H1 (cell line): ENCODE results near the gene CSGALNACT2. TPM values are rescaled to one million over a fixed set of nuclear protein-coding genes. Genes with fewer than 3 reads are reported as not detected.

Source experiments
- CTCF ChIA-PET: fragments of 300-600 bp; sonication (Branson Sonifier 250); formaldehyde crosslinking; loops from one replicate; lab custom pipeline; 2021; ENCODE audit not compliant: partially characterized antibody; lab: Charles Lee
- POLR2A ChIA-PET: fragments of 300-600 bp; sonication (Branson Sonifier 250); formaldehyde crosslinking; loops from one replicate; lab custom pipeline; 2021; ENCODE audit warnings: inconsistent platforms; ENCODE audit not compliant: partially characterized antibody; lab: Charles Lee
- DNase-seq, 2 experiments: peaks; one replicate each; pipeline versions ENCODE4 v3.0.0 to v3.0.0-alpha.2; 2010 to 2022; ENCODE audit warnings: low spot score in 2 of 2, low read depth in 1 of 2, mixed read lengths in 1 of 2
- FAIRE-seq: peaks from 2 replicates; lab custom pipeline; 2011; peaks lifted over from hg19 to GRCh38; lab: Jason Lieb, UNC
- H2AFZ ChIP-seq: 2 replicates; pipeline ENCODE4 v1.8.1; 2012; ENCODE audit warnings: low read length, inconsistent platforms
- H2AK5ac ChIP-seq: 2 replicates; pipeline ENCODE4 v1.6.1; 2013; ENCODE audit warnings: low read depth, low read length
- H2BK120ac ChIP-seq: replicated peaks from 2 replicates; pipeline ENCODE3; 2013; ENCODE audit warnings: low read depth, low read length, inconsistent platforms
- H2BK12ac ChIP-seq: 2 replicates; pipeline ENCODE4 v1.6.1; 2013; ENCODE audit warnings: low read depth, low read length
- H2BK15ac ChIP-seq: 2 replicates; pipeline ENCODE4 v1.6.1; 2013; ENCODE audit warnings: low read length
- H2BK20ac ChIP-seq: 2 replicates; pipeline ENCODE4 v1.6.1; 2013; ENCODE audit warnings: low read length
- H2BK5ac ChIP-seq: 2 replicates; pipeline ENCODE4 v1.6.1; 2013; ENCODE audit warnings: low read depth, low read length
- H3K14ac ChIP-seq: 2 replicates; pipeline ENCODE4 v1.6.1; 2013; ENCODE audit warnings: inconsistent platforms; ENCODE audit not compliant: insufficient read length
- H3K18ac ChIP-seq: 2 replicates; pipeline ENCODE4 v1.6.1; 2013; ENCODE audit warnings: low read length; ENCODE audit errors: extremely low read depth
- H3K23ac ChIP-seq: 2 replicates; pipeline ENCODE4 v1.6.1; 2013; ENCODE audit warnings: inconsistent platforms; ENCODE audit not compliant: insufficient read length
- H3K23me2 ChIP-seq: 2 replicates; pipeline ENCODE4 v1.6.1; 2013; ENCODE audit warnings: low read depth, low read length
- H3K27ac ChIP-seq: 2 replicates; pipeline ENCODE4 v1.6.1; 2011; ENCODE audit warnings: low read depth, low read length, inconsistent platforms
- H3K27me3 ChIP-seq, 4 experiments: replicated peaks in 1 of 4; 1 replicate in 1 of 4; 2 replicates in 3 of 4; pipeline versions ENCODE4 v1.6.1 to v1.8.1; 2011 to 2013; ENCODE audit warnings: low read length in 3 of 4, mild to moderate bottlenecking in 3 of 4, inconsistent platforms in 2 of 4, mixed read lengths in 2 of 4, moderate library complexity in 1 of 4; ENCODE audit not compliant: control insufficient read depth in 3 of 4, insufficient read depth in 3 of 4; ENCODE audit errors: extremely low read depth in 1 of 4
- H3K36me3 ChIP-seq, 4 experiments: 2 replicates each; pipeline versions ENCODE4 v1.6.1 to v1.8.1; 2011 to 2013; ENCODE audit warnings: mild to moderate bottlenecking in 4 of 4, low read length in 3 of 4, moderate library complexity in 2 of 4, control low read depth in 1 of 4, inconsistent platforms in 1 of 4; ENCODE audit not compliant: insufficient read depth in 4 of 4, control insufficient read depth in 2 of 4
- H3K4ac ChIP-seq: replicated peaks from 2 replicates; pipeline ENCODE3; 2013; ENCODE audit warnings: low read length, low read depth, mixed read lengths, inconsistent platforms; ENCODE audit not compliant: insufficient read length
- H3K4me1 ChIP-seq, 4 experiments: replicated peaks in 1 of 4; 1 replicate in 1 of 4; 2 replicates in 3 of 4; pipeline versions ENCODE4 v1.6.1 to v1.8.1; 2011 to 2013; ENCODE audit warnings: low read length in 3 of 4, inconsistent platforms in 2 of 4, mixed read lengths in 1 of 4; ENCODE audit not compliant: insufficient read depth in 4 of 4, control insufficient read depth in 3 of 4
- H3K4me2 ChIP-seq, 2 experiments: 2 replicates each; pipeline versions ENCODE4 v1.6.1 to v1.8.1; 2011 to 2013; ENCODE audit warnings: low read depth in 2 of 2, low read length in 2 of 2, control low read depth in 1 of 2, inconsistent platforms in 1 of 2, mild to moderate bottlenecking in 1 of 2; ENCODE audit not compliant: insufficient read depth in 1 of 2
- H3K4me3 ChIP-seq, 4 experiments: fragments of 200-600, 300-600 bp in 1 of 4; sonication (generic), shearing (Covaris generic), sonication (Bioruptor Twin) in 1 of 4; 2 replicates each; pipeline versions ENCODE4 v1.5.1 to v1.8.1; 2011 to 2016; ENCODE audit warnings: low read length in 4 of 4, low read depth in 3 of 4, control low read depth in 2 of 4, inconsistent platforms in 2 of 4, mild to moderate bottlenecking in 2 of 4, mixed read lengths in 1 of 4, moderate library complexity in 1 of 4; ENCODE audit not compliant: insufficient read depth in 2 of 4; ENCODE audit errors: extremely low read depth in 1 of 4
- H3K56ac ChIP-seq: replicated peaks from 2 replicates; pipeline ENCODE3; 2013; ENCODE audit warnings: low read depth, mild to moderate bottlenecking, mixed read lengths, low read length, inconsistent platforms; ENCODE audit not compliant: insufficient read length
- H3K79me1 ChIP-seq: 2 replicates; pipeline ENCODE4 v1.6.1; 2013; ENCODE audit warnings: low read depth, low read length, control low read depth
- H3K79me2 ChIP-seq, 2 experiments: 2 replicates each; pipeline versions ENCODE4 v1.6.1 to v1.8.1; 2012 to 2013; ENCODE audit warnings: low read length in 2 of 2, mild to moderate bottlenecking in 2 of 2, inconsistent platforms in 1 of 2; ENCODE audit not compliant: insufficient read depth in 2 of 2, control insufficient read depth in 1 of 2
- H3K9ac ChIP-seq, 4 experiments: replicated peaks in 1 of 4; 1 replicate in 1 of 4; 2 replicates in 3 of 4; pipeline versions ENCODE4 v1.6.1 to v1.8.1; 2011 to 2013; ENCODE audit warnings: low read depth in 3 of 4, low read length in 3 of 4, control low read depth in 2 of 4, mild to moderate bottlenecking in 2 of 4, moderate library complexity in 2 of 4, inconsistent platforms in 1 of 4; ENCODE audit errors: extremely low read depth in 1 of 4
- H3K9me3 ChIP-seq, 2 experiments: 2 replicates each; pipeline versions ENCODE4 v1.6.1 to v1.8.1; 2012 to 2013; ENCODE audit warnings: mild to moderate bottlenecking in 2 of 2, moderate library complexity in 2 of 2, control low read depth in 1 of 2, inconsistent platforms in 1 of 2, low read depth in 1 of 2, low read length in 1 of 2, mixed read lengths in 1 of 2; ENCODE audit not compliant: insufficient read depth in 2 of 2
- H4K20me1 ChIP-seq, 2 experiments: replicated peaks in 1 of 2; 2 replicates each; pipeline versions ENCODE3 to v1.8.1; 2011 to 2013; ENCODE audit warnings: inconsistent platforms in 2 of 2, low read length in 2 of 2, mild to moderate bottlenecking in 1 of 2; ENCODE audit not compliant: insufficient read depth in 2 of 2, control insufficient read depth in 1 of 2
- H4K5ac ChIP-seq: 2 replicates; pipeline ENCODE4 v1.6.1; 2013; ENCODE audit warnings: low read length, low read depth, mixed read lengths, inconsistent platforms; ENCODE audit not compliant: insufficient read length
- H4K8ac ChIP-seq: 2 replicates; pipeline ENCODE4 v1.8.0; 2013; ENCODE audit warnings: mild to moderate bottlenecking, moderate library complexity, low read length, inconsistent platforms; ENCODE audit not compliant: insufficient read depth; ENCODE audit errors: extremely low read depth
- H4K91ac ChIP-seq: replicated peaks from 2 replicates; pipeline ENCODE3; 2013; ENCODE audit warnings: low read length, mixed read lengths, inconsistent platforms; ENCODE audit not compliant: insufficient read length
- RAD21 ChIP-seq, 2 experiments: IDR thresholded peaks in 1 of 2; conservative IDR thresholded peaks in 1 of 2; 2 replicates each; pipeline ENCODE4 v1.6.1; 2011; ENCODE audit warnings: low read depth in 2 of 2, low read length in 2 of 2, improper control_type of control experiment in 1 of 2, inconsistent platforms in 1 of 2, mild to moderate bottlenecking in 1 of 2, moderate library complexity in 1 of 2
- RNF2 ChIP-seq: fragments of 200-900, 300-1000 bp; sonication (generic); IDR thresholded peaks from 2 replicates; pipeline ENCODE4 v1.7.1; 2016; ENCODE audit warnings: borderline replicate concordance, low read depth, mild to moderate bottlenecking, antibody characterized with exemption, low read length; ENCODE audit not compliant: poor library complexity, severe bottlenecking; ENCODE audit errors: missing control alignments
- WGBS, 2 experiments: shearing (Covaris generic) in 1 of 2; methylation state at CpG; one replicate each; pipeline versions ENCODE4 v1.1.6 to v1.1.7; 2013 to 2015; ENCODE audit warnings: low lambda C conversion rate in 2 of 2, mixed read lengths in 2 of 2, inconsistent platforms in 1 of 2, low coverage in 1 of 2, missing lambda C conversion rate in 1 of 2; ENCODE audit not compliant: insufficient replicate concordance in 2 of 2, insufficient coverage in 1 of 2, insufficient read length in 1 of 2; ENCODE audit errors: extremely low coverage in 1 of 2, missing lambda C conversion rate in 1 of 2; 5-methylcytosine and 5-hydroxymethylcytosine counted together
- polyA plus RNA-seq, 7 experiments: library from polyadenylated mRNA; depleted of rRNA in 3 of 7; stranded (reverse) in 5 of 7; unstranded in 2 of 7; fragments of >200 nt in 5 of 7; fragments of 200-250 nt in 2 of 7; gene quantifications; 1 replicate in 5 of 7; 2 replicates in 1 of 7; 4 replicates in 1 of 7; pipeline versions ENCODE4 v1.2.1 to v1.2.3, GENCODE V29; 2011 to 2013; ENCODE audit warnings: missing spikeins in 2 of 7, mixed read lengths in 2 of 7
- total RNA-seq: library from RNA; stranded (reverse); fragmentation: NEBNext Ultra II Directional; extraction: Animal tissue kit (Norgen Biotek cat#: 25700); gene quantifications from 2 replicates; pipeline ENCODE4 v1.2.1, GENCODE V29; 2021

Gene CSGALNACT2
- total and polyA plus RNA-seq, 2 of the 8 experiments (the other 6 are each of a cell fraction or from before 2014, with no cell fraction given), result 2.6 to 5.3 TPM

DNA sequence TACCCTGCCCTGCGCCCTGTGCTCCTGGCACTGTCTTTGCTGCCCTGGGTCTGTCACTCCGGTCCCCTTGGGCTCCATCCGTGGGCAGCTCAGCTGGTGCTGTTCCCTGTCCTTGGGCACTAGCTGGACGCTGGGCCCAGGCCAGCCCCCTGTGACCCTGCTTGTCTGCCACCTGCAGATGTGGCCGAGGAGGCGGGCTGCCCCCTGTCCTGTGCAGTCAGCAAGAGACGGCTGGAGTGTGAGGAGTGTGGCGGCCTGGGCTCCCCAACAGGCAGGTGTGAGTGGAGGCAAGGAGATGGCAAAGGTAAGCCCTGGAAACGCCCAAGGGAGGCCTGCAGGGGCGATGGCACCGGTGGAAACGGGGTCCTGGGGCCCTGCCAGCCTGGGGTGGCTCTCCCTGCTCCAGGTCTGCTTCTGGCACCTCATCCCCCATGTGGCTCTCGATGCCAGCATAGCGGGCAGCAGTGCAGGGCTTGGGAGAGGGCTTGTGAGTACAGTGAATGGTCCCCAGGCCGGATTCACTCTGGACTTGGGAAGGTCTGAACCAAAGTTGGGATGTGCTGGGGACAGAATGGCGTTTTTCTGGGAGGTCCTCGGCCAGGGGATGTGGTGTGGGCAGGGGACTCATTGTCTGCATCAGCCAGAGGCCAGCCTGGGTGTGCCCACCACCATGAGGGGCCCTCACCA is 26.2 kb upstream of the CSGALNACT2 start:
- TF ChIP-seq RAD21 (IDR thresholded peaks at IDR 0.05 in 1 of 2, conservative IDR thresholded peaks at IDR 0.05 in 1 of 2; ENCODE audit: low read depth in 2 of 2, low read length in 2 of 2) (no peak), RNF2 (no peak)
- Histone ChIP-seq H3K79me2 (no peaks in the 10 kb centered on the region), H3K79me1 (no peaks in the 10 kb centered on the region), H3K23ac (no peak overlapping the region), H3K4me2 (no peak overlapping the region), H3K4ac (no peak overlapping the region), H2BK120ac (no peak overlapping the region), H3K4me1 (no peaks in the 10 kb centered on the region), H2BK12ac (no peak overlapping the region), H3K23me2 (no peaks in the 10 kb centered on the region), H2AK5ac (no peak overlapping the region), H2AFZ (no peak overlapping the region), H2BK20ac (no peak overlapping the region), H3K56ac (no peak overlapping the region), H3K14ac (no peak overlapping the region), H3K4me3 (no peak overlapping the region), H3K9ac (no peak overlapping the region), H3K27me3 (no peaks in the 10 kb centered on the region), H4K8ac (no peak overlapping the region), H3K36me3 (no peaks in the 10 kb centered on the region), H4K20me1 (no peaks in the 10 kb centered on the region), H3K18ac (no peak overlapping the region), H2BK15ac (no peak overlapping the region), H4K5ac (no peak overlapping the region), H4K91ac (no peak overlapping the region), H3K9me3 (no peaks in the 10 kb centered on the region), H3K27ac (no peak overlapping the region), H2BK5ac (no peak overlapping the region)
- DNase-seq (no peak), FAIRE-seq (no peak)
- ChIA-PET CTCF (interaction anchor here (1.1 to 1.5 kb wide), 2 partner anchors 9 to 248 kb away, joined by 3 read pairs; no protein-coding TSS in a partner anchor), POLR2A (no interaction called here)
- 85% methylated on average over 14 of the region's 17 CpGs; no CpG with 5 or more reads in 1 of the 2 experiments for WGBS, 2 experiments
